Inferior parietal cortex (tissue), 1 donor: ENCODE measurements around the gene SYNJ2BP.
"Not testable (repeated sequence)": the region's sequence is repeated elsewhere in the genome, so short reads cannot be mapped to it uniquely, and the experiment has no call there.

Source experiments
- DNase-seq: peaks from one replicate; pipeline ENCODE4 v3.0.0-alpha.2; 2016; ENCODE audit errors: extremely low spot score

SYNJ2BP gene

GRCh38 chr14:70416725-70417349 is at the start of gene SYNJ2BP:
TSS of gene SYNJ2BP (minus strand) at chr14:70417090. CDS start at chr14:70416963, 127 bp downstream.
- peak; percentile 80 for DNase-seq

- no peak for DNase-seq
Observed at GRCh38 chr14:70454731-70455130, 37.8 kb upstream of the SYNJ2BP start.

GRCh38 chr14:70451874-70452273 is 35.0 kb upstream of the SYNJ2BP start, which contains the start of gene ADAM21:
TSS of gene ADAM21 (plus strand) at chr14:70452174. CDS start at chr14:70457500, 5,326 bp downstream.
- no peak for DNase-seq

- no peak for DNase-seq
Observed at GRCh38 chr14:70448633-70449340, 31.9 kb upstream of the SYNJ2BP start.

- DNase-seq = no peak
Observed at GRCh38 chr14:70442750-70443149, 25.9 kb upstream of the SYNJ2BP start.

- DNase-seq = no peak
Observed at GRCh38 chr14:70441641-70442040, 24.8 kb upstream of the SYNJ2BP start.

GRCh38 chr14:70436867-70437266 is 20.0 kb upstream of the SYNJ2BP start:
- no peak for DNase-seq

- not testable (repeated sequence) for DNase-seq
Observed at GRCh38 chr14:70426555-70426954, 9.7 kb upstream of the SYNJ2BP start.

GRCh38 chr14:70425354-70425753 is 8.5 kb upstream of the SYNJ2BP start:
- DNase-seq = no peak

GRCh38 chr14:70422538-70422937 is 5.6 kb upstream of the SYNJ2BP start:
- no peak for DNase-seq

GRCh38 chr14:70419270-70419931 is 2.5 kb upstream of the SYNJ2BP start:
- not testable (repeated sequence) for DNase-seq

GRCh38 chr14:70416338-70416724 is 559 bp downstream of the SYNJ2BP start:
- DNase-seq = peak; percentile 12

GRCh38 chr14:70415788-70416187 is 1.1 kb downstream of the SYNJ2BP start:
- no peak for DNase-seq

- DNase-seq = no peak
Observed at GRCh38 chr14:70407621-70408020, 9.3 kb downstream of the SYNJ2BP start.

GRCh38 chr14:70406216-70406615 is 10.7 kb downstream of the SYNJ2BP start:
- not testable (repeated sequence) for DNase-seq

- DNase-seq = not testable (repeated sequence)
Observed at GRCh38 chr14:70403335-70403734, 13.6 kb downstream of the SYNJ2BP start.

GRCh38 chr14:70401643-70402042 is 15.2 kb downstream of the SYNJ2BP start:
- DNase-seq = no peak

- no peak for DNase-seq
Observed at GRCh38 chr14:70398706-70399431, 18.0 kb downstream of the SYNJ2BP start.

- DNase-seq = no peak
Observed at GRCh38 chr14:70398280-70398679, 18.6 kb downstream of the SYNJ2BP start.

- no peak for DNase-seq
Observed at GRCh38 chr14:70397746-70398145, 19.1 kb downstream of the SYNJ2BP start.

- DNase-seq = no peak
Observed at GRCh38 chr14:70394674-70395306, 22.1 kb downstream of the SYNJ2BP start.

- no peak for DNase-seq
Observed at GRCh38 chr14:70392676-70393075, 24.2 kb downstream of the SYNJ2BP start.
